IMR-90 (cell line): Measurements from ENCODE around the gene GOLGA6L9. TPM values are rescaled to one million over a fixed set of nuclear protein-coding genes. Genes with fewer than 3 reads are reported as not detected.
"Not testable (repeated sequence)": the region's sequence is repeated elsewhere in the genome, so short reads cannot be mapped to it uniquely, and the experiment has no call there.

ENCODE experiments used
- ATAC-seq: fragments of 200-7000 bp; cut with Tn5 transposase; 2 replicates; pipeline ENCODE4 v1.9.1; 2020; ENCODE audit warnings: low read depth, mild to moderate bottlenecking, moderate library complexity
- BruUV-seq: library from RNA; stranded (reverse); fragments of 400-500 nt; replicated peaks from 2 replicates; lab custom pipeline; 2021; lab: Mats Ljungman, UMichigan
- CTCF ChIA-PET: fragments of 300-600 bp; formaldehyde crosslinking; extraction: SDS; loops from one replicate; lab custom pipeline; 2021; ENCODE audit warnings: antibody characterized with exemption; lab: Yijun Ruan, JAX
- POLR2A ChIA-PET: fragments of 300-600 bp; sonication (Branson Sonifier 250); formaldehyde crosslinking; loops from one replicate; lab custom pipeline; 2022; ENCODE audit warnings: antibody characterized with exemption; ENCODE audit not compliant: unreplicated experiment; lab: Charles Lee
- DNase-seq: peaks from one replicate; pipeline ENCODE4 v3.0.0; 2013
- H2AFZ ChIP-seq: replicated peaks from 2 replicates; pipeline ENCODE3; 2013; ENCODE audit warnings: low read length, mild to moderate bottlenecking; ENCODE audit not compliant: poor library complexity
- H2AK5ac ChIP-seq: 2 replicates; pipeline ENCODE4 v1.6.1; 2013; ENCODE audit warnings: low read depth, low read length, inconsistent platforms
- H2AK9ac ChIP-seq: replicated peaks from 2 replicates; pipeline ENCODE3; 2013; ENCODE audit warnings: mild to moderate bottlenecking, low read depth, low read length, moderate library complexity; ENCODE audit not compliant: poor library complexity
- H2BK120ac ChIP-seq: 2 replicates; pipeline ENCODE4 v1.6.1; 2013; ENCODE audit warnings: low read depth, low read length, inconsistent platforms
- H2BK15ac ChIP-seq: 3 replicates; pipeline ENCODE4 v1.6.1; 2013; ENCODE audit warnings: low read depth, low read length, inconsistent platforms
- H2BK20ac ChIP-seq: 2 replicates; pipeline ENCODE4 v1.6.1; 2013; ENCODE audit warnings: low read depth, mild to moderate bottlenecking, inconsistent platforms, low read length, moderate library complexity
- H2BK5ac ChIP-seq: 2 replicates; pipeline ENCODE4 v1.6.1; 2013; ENCODE audit warnings: mild to moderate bottlenecking, low read depth, low read length, inconsistent platforms; ENCODE audit not compliant: poor library complexity, severe bottlenecking
- H3K14ac ChIP-seq: replicated peaks from 2 replicates; pipeline ENCODE4 v1.6.1; 2013; ENCODE audit warnings: low read depth, low read length, inconsistent platforms
- H3K18ac ChIP-seq: 2 replicates; pipeline ENCODE4 v1.6.1; 2013; ENCODE audit warnings: low read depth, low read length, control low read depth
- H3K23ac ChIP-seq: 2 replicates; pipeline ENCODE4 v1.6.1; 2013; ENCODE audit warnings: low read depth, low read length, inconsistent platforms
- H3K27ac ChIP-seq: 2 replicates; pipeline ENCODE4 v1.5.1; 2013; ENCODE audit warnings: mild to moderate bottlenecking, control low read depth, low read length; ENCODE audit not compliant: insufficient read depth
- H3K27me3 ChIP-seq: 2 replicates; pipeline ENCODE4 v1.6.1; 2013; ENCODE audit warnings: low read length; ENCODE audit not compliant: control insufficient read depth, insufficient read depth
- H3K36me3 ChIP-seq: 2 replicates; pipeline ENCODE4 v1.6.1; 2013; ENCODE audit warnings: low read length, mixed read lengths; ENCODE audit not compliant: control insufficient read depth, insufficient read depth
- H3K4ac ChIP-seq: 2 replicates; pipeline ENCODE4 v1.6.1; 2013; ENCODE audit warnings: low read depth, low read length, inconsistent platforms
- H3K4me1 ChIP-seq: 2 replicates; pipeline ENCODE4 v1.6.1; 2013; ENCODE audit warnings: low read length, mixed read lengths; ENCODE audit not compliant: control insufficient read depth, insufficient read depth
- H3K4me2 ChIP-seq: 2 replicates; pipeline ENCODE4 v1.6.1; 2013; ENCODE audit warnings: low read depth, mild to moderate bottlenecking, control low read depth, low read length, moderate library complexity
- H3K4me3 ChIP-seq: 2 replicates; pipeline ENCODE4 v1.5.1; 2013; ENCODE audit warnings: low read depth, mild to moderate bottlenecking, control low read depth, low read length, moderate library complexity; ENCODE audit not compliant: insufficient read depth
- H3K56ac ChIP-seq: 2 replicates; pipeline ENCODE4 v1.6.1; 2013; ENCODE audit warnings: low read length, inconsistent platforms; ENCODE audit not compliant: insufficient read depth; ENCODE audit errors: extremely low read depth
- H3K79me1 ChIP-seq, 2 experiments: 2 replicates each; pipeline ENCODE4 v1.6.1; 2013; ENCODE audit warnings: low read length in 2 of 2, inconsistent platforms in 1 of 2, low read depth in 1 of 2
- H3K9ac ChIP-seq: 2 replicates; pipeline ENCODE4 v1.6.1; 2013; ENCODE audit warnings: low read depth, low read length, control low read depth
- H3K9me1 ChIP-seq: 2 replicates; pipeline ENCODE4 v1.6.1; 2013; ENCODE audit warnings: low read length, inconsistent platforms; ENCODE audit not compliant: insufficient read depth
- H3K9me3 ChIP-seq: 2 replicates; pipeline ENCODE4 v1.6.1; 2013; ENCODE audit warnings: low read length; ENCODE audit not compliant: control insufficient read depth, insufficient read depth
- H4K20me1 ChIP-seq: 2 replicates; pipeline ENCODE4 v1.6.1; 2013; ENCODE audit warnings: low read length, inconsistent platforms; ENCODE audit not compliant: insufficient read depth
- H4K5ac ChIP-seq: 2 replicates; pipeline ENCODE4 v1.6.1; 2013; ENCODE audit warnings: mild to moderate bottlenecking, low read depth, low read length, control low read depth
- H4K8ac ChIP-seq, 2 experiments: 2 replicates each; pipeline ENCODE4 v1.6.1; 2013; ENCODE audit warnings: low read depth in 2 of 2, low read length in 2 of 2, control low read depth in 1 of 2, inconsistent platforms in 1 of 2
- H4K91ac ChIP-seq: 2 replicates; pipeline ENCODE4 v1.6.1; 2013; ENCODE audit warnings: low read depth, low read length, inconsistent platforms; ENCODE audit not compliant: insufficient read depth
- WGBS, 2 experiments: methylation state at CpG; one replicate each; pipeline versions ENCODE4 v1.1.5 to v1.1.7; 2013; ENCODE audit warnings: missing lambda C conversion rate in 2 of 2; ENCODE audit not compliant: insufficient read length in 1 of 2; ENCODE audit errors: extremely low coverage in 2 of 2; 5-methylcytosine and 5-hydroxymethylcytosine counted together
- dilution Hi-C: fragments of 300-500 bp; cut with HindIII; formaldehyde crosslinking; loops from one replicate; pipeline ENCODE4 v1.14.3; 2018; ENCODE audit warnings: low sequenced_read_pairs; ENCODE audit not compliant: unreplicated experiment
- in situ Hi-C: fragments of 300-500 bp; cut with MboI; formaldehyde crosslinking; loops from 3 replicates; pipeline ENCODE4 v1.14.3; 2019; ENCODE audit warnings: low sequenced_read_pairs, inconsistent platforms, mixed read lengths
- intact Hi-C: fragments of 100-400 bp; cut with micrococcal nuclease; formaldehyde crosslinking; loops from 2 replicates; pipeline ENCODE4 v1.10.0; 2022
- polyA plus RNA-seq, 3 experiments: library from polyadenylated mRNA; depleted of rRNA; stranded (reverse); fragments of >200 nt; gene quantifications; 2 replicates each; pipeline ENCODE4 v1.2.3, GENCODE V29; 2012; ENCODE audit warnings: low replicate concordance in 1 of 3
- total RNA-seq: library from RNA; depleted of rRNA; stranded (reverse); fragments of >200 nt; gene quantifications from 2 replicates; pipeline ENCODE4 v1.2.3, GENCODE V29; 2012

The GOLGA6L9 gene
- total and polyA plus RNA-seq, 2 of the 4 experiments (the other 2 are of a cell fraction), result 0.90 to 2.6 TPM

DNA sequence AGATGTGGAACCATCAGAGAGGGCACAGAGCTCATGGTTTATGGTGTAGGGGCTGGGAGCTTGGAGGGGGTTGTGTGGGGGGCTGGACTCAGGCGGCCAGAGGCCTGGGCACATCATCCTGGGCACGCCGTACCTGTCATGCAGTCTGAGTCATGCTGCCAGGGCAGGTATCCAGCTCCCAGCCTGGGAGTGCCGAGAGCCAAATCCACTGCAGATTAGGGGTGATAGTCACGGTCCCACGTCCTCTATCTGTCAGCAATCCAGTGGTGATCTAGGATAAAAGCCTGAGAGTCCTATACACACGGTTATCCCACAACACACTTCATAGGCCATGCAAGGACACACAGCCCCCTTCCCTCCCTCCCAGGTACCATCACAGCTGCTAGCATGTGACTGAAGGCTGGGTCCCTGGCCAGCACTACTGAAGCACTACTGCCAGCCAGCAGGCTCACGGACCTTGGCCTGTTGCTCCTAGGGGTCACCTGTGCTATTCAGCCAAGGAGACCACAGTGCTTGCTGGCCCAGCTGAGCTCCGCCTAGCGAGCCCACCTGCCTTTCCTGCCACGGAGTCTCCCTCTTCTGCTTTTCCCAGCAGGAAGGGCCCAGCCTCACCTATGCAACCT, 45.8 kb downstream of the GOLGA6L9 start:
- H3K79me1 ChIP-seq, H3K14ac ChIP-seq, H3K56ac ChIP-seq, H3K9me1 ChIP-seq, H2AFZ ChIP-seq, H4K91ac ChIP-seq, H3K9me3 ChIP-seq, CTCF ChIA-PET, POLR2A ChIA-PET, H3K23ac ChIP-seq, H4K8ac ChIP-seq, H3K18ac ChIP-seq, H3K4me1 ChIP-seq, H2AK5ac ChIP-seq, H2BK15ac ChIP-seq, H3K4ac ChIP-seq, H3K36me3 ChIP-seq, H2AK9ac ChIP-seq, H4K20me1 ChIP-seq, H3K4me2 ChIP-seq, H3K27ac ChIP-seq, dilution Hi-C loops, H4K5ac ChIP-seq, intact Hi-C loops, H3K27me3 ChIP-seq, BruUV-seq, DNase-seq, ATAC-seq, in situ Hi-C loops, H2BK20ac ChIP-seq, H3K9ac ChIP-seq, H2BK120ac ChIP-seq, H3K4me3 ChIP-seq, H2BK5ac ChIP-seq: not testable (repeated sequence)
- no CpG with 5 or more reads among the region's 11 CpGs for WGBS, 2 experiments

DNA sequence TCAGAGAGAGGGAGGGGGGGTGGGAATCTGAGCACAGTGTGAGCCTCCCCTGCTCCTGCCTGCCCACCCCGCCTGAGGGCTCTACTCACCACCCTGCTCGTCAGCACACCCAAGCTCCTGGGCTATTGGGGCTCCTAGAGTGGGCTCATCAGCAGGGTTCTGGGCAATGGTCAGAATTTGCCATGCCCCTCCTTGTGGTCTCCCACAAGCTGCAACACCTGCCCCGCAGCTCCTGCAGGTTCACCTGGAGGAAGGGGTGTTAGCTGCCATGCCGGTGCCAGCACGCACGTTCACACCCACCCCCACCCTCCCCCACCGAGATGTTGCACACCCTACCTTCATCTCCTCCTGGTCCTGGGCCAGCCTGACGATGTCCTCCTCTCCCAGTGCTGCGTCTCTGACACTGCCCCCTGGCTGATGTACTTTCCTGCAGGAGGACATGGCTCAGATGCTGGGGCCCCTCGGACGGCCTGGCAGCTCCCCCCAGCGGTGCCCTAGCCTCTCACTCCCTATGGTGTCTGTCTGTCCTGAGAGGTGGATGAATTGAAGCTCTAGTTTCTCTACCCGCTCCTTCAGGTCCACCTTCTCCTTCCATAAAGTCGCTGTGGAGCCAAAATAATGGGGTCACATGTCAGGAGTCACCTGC, 47.2 kb downstream of the GOLGA6L9 start:
- ATAC-seq, H3K4me3 ChIP-seq, POLR2A ChIA-PET, H2AFZ ChIP-seq, in situ Hi-C loops, DNase-seq, H2AK5ac ChIP-seq, H3K36me3 ChIP-seq, H2AK9ac ChIP-seq, H3K23ac ChIP-seq, H3K27me3 ChIP-seq, intact Hi-C loops, H3K4me1 ChIP-seq, H2BK15ac ChIP-seq, dilution Hi-C loops, CTCF ChIA-PET, H2BK5ac ChIP-seq, H4K20me1 ChIP-seq, H3K18ac ChIP-seq, H2BK120ac ChIP-seq, H4K5ac ChIP-seq, H3K9me1 ChIP-seq, BruUV-seq, H3K4ac ChIP-seq, H3K56ac ChIP-seq, H3K9ac ChIP-seq, H3K4me2 ChIP-seq, H4K91ac ChIP-seq, H3K14ac ChIP-seq, H3K79me1 ChIP-seq, H2BK20ac ChIP-seq, H3K27ac ChIP-seq, H3K9me3 ChIP-seq, H4K8ac ChIP-seq: not testable (repeated sequence)
- 100% methylated on average over 1 of the region's 14 CpGs; no CpG with 5 or more reads in 1 of the 2 experiments for WGBS, 2 experiments
